Right kidney (tissue), 9 donors: ENCODE results near the gene GNG8.
A peak's percentile ranks its signal among the peaks of the same experiment; 100 is the strongest.

Experiments used
- DNase-seq: peaks from one replicate; pipeline ENCODE4 v3.0.0-alpha.2; 2016
- long read RNA-seq, 8 donors: transcript quantifications; one replicate each; lab custom pipeline, GENCODE V29; 2026

GNG8 gene
- long read RNA-seq, donor 1, result 0 reads
- long read RNA-seq, donor 2, partial matches to known transcripts, result 0 of 1 reads
- long read RNA-seq, donor 2, other reads (novel, unspliced or antisense), result 0 of 1 reads
- long read RNA-seq, donor 3, partial matches to known transcripts, result 0 of 2 reads
- long read RNA-seq, donor 3, other reads (novel, unspliced or antisense), result 0 of 2 reads
- long read RNA-seq, donor 4, partial matches to known transcripts, result 0 of 1 reads
- long read RNA-seq, donor 4, other reads (novel, unspliced or antisense), result 0 of 1 reads
- long read RNA-seq, donor 5, partial matches to known transcripts, result 0 of 1 reads
- long read RNA-seq, donor 5, other reads (novel, unspliced or antisense), result 0 of 1 reads
- long read RNA-seq, donor 6, partial matches to known transcripts, result 0 of 1 reads
- long read RNA-seq, donor 6, other reads (novel, unspliced or antisense), result 0 of 1 reads
- long read RNA-seq, donor 7, partial matches to known transcripts, result 0 of 3 reads
- long read RNA-seq, donor 7, other reads (novel, unspliced or antisense), result 0 of 3 reads
- long read RNA-seq, donor 8, partial matches to known transcripts, result 0 of 3 reads
- long read RNA-seq, donor 8, other reads (novel, unspliced or antisense), result 0 of 3 reads

GRCh38 chr19:46635920-46636761 lies at the start of gene GNG8:
Gene GNG8, minus strand, starts transcription at chr19:46636202. Its CDS starts 1,520 bp downstream, at chr19:46634682.
- no peak for DNase-seq

DNA sequence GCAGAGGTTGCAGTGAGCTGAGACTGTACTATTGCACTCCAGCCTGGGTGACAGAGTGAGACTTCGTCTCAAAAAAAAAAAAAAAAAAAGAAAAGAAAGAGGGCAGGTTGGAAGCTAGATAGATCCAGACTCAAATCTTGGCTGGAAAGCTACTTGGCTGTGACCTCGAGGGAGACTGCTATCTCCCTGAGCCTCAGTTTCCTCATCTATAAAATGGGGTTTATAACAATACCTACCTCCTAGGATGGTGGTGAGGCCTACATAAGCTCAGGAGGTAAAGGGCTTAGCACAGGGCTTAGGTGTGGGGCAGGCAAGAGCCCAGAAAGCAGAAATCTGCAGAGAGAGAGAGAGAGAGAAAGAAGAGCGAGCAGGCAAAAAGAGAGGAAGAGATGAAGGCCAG lies 49.2 kb upstream of the GNG8 start:
- no peak for DNase-seq

DNA sequence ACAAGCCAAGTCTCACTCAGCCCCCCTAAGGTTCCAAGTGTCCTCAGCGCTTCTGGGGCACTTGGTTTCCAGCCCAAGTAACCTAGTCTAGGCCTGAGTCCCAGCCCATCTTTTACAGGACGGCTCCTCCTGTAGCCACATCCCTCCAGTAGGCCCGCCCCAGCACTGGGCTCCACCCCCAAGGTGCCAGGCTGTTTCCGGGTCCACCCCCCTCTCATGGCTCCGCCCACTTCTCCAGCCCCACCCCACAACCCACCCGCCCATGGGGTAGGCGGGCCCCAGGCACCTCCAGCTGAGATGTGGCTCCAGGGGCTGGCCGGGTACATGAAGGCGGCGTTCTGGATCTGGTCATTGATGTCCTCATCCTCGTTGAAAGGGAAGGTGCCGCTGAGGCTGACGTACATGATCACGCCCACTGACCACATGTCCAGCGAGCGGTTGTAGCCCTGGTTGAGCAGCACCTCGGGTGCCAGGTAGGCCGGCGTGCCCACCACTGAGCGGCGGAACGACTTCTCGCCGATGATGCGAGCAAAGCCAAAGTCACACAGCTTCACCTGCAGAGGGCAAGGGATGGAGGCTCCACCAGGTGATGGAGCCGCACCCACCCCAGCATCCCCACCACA lies 42.2 kb upstream of the GNG8 start:
- DNase-seq, result no peak

- DNase-seq, result no peak
Observed at GRCh38 chr19:46674416-46675178, 38.6 kb upstream of the GNG8 start.

- no peak for DNase-seq
Observed at GRCh38 chr19:46670813-46671212, 34.8 kb upstream of the GNG8 start.

- DNase-seq, result no peak
Observed at GRCh38 chr19:46668662-46669061, 32.7 kb upstream of the GNG8 start.

- DNase-seq, result no peak
Observed at GRCh38 chr19:46665072-46665471, 29.1 kb upstream of the GNG8 start.

DNA sequence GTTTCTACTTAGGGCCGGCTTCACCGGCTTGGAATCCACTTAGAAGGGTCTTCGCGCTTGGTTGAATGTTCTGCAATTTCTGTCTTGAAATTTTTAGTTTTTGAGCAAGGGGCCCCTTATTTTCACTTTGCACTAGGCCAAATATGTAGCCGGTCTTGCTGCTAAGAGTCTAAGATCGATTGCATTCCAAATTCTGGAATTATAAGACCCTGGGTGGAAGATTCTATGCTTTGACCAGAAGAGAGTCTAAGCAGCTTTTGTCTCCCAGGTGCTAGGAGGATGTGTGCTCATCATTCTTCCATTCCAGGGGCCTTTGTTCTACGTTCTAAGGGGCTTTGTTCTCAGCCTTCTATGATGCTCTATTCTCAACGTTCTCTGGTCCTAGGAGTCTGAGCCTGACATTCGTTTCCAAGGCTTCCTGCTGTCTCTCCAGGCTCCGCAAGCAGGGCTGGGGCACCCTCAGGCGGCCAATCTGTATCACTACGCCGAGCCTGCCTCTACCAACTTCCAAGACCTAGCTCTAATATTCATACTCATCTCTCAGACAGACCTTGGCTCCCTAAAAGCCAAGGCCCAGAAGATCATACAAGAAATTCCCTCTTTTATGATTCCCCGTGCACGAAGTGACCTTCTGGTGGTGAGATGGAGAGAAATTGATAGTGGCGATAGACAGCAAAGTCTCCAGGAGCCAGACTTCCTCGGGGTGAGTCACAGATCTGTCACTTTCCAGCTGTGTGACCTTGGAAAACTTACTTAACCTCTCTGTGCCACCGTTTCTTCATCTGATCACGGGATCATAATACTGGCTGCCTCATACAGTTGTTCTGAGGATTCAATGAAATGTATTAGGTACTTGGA lies 26.0 kb upstream of the GNG8 start:
- DNase-seq, result peak; percentile 57

DNA sequence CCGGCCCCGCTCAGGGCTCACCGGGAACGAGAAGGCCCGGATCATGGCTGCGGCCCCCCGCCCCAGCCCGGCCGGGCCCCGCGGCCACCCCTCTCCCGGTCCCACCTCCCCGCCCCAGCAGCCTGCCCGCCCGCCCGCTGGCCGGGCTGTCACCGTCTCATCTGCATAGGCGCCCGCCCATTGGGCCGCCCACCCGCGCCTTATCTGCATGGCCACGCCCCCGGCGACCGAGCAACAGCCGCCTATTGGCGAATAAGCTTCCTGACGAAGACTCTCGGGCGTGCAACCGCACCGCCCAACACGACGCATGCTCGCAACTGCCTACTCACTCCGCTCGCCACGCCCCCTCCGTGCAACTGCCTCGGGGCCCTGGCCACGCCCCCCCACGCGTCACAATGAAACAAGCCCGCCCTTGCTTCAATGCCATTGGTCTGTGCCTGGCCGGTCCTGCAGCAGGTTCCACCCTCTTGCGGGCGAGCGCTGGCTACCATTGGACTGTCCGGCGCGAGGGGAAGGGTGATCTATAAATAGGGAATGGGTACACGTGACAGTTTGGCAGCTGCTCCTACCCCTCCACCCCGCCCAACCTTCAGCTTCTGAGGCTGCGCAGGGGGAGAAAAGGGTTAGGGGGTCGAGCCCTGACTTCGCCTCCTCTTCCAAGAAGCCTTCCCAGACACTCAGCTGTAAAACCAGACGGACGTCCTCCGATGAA lies 25.2 kb upstream of the GNG8 start, which contains the start of gene DACT3:
Gene DACT3 (minus strand): TSS at position 163 of the 712 bp plus-strand sequence. CDS start 118 bp downstream, at position 45.
- peak; percentile 95 for DNase-seq

GRCh38 chr19:46660551-46661019 lies 24.6 kb upstream of the GNG8 start:
- DNase-seq, result peak; percentile 80

GRCh38 chr19:46660008-46660517 lies 24.1 kb upstream of the GNG8 start:
- DNase-seq, result no peak

- DNase-seq, result peak; percentile 77
Observed at GRCh38 chr19:46659151-46660007, 23.4 kb upstream of the GNG8 start.

GRCh38 chr19:46656541-46656940 lies 20.5 kb upstream of the GNG8 start:
- DNase-seq, result no peak

DNA sequence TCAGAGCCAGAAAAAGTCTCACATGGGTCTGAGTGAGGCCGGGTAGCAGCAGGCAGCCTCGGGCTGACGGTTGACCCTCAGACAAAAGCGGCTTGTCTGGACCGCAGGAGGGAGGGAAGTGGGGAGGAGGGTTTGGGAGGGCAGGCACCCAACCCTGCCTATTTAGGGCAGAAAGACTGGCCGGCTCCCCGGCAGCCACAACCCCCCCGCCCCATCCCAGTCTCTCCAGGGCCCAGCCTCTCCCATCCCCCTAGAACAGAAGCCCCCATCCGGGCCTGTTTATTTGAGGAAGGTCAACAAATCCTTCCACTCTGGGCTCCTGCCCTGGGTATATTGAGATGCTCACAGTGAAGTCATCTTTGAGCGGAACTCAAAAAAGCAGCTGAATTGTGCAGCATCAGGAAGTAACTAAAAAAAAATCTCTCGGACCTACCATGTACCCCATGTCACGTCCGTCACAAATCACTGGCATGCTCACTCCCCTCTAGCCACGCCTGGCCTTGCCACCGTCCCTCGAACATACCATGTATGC lies 18.7 kb upstream of the GNG8 start:
- no peak for DNase-seq

DNA sequence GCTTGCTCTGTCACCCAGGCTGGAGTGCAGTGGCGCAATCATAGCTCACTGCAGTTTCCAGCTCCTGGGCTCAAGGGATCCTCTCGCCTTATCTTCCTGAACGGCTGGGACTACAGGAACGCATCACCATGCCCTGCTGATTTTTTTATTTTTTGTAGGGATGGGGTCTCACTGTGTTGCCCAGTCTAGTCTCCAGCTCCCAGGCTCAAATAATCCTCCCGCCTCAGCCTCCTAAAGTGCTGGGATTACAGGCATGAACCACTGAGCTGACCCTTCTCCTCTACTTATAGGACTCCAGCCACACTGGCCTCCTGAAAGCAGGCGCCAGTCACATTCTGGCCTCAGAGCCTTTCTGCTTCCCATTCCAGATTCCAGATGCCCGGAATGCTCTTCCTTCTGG lies 14.4 kb upstream of the GNG8 start:
- DNase-seq, result no peak

- DNase-seq, result no peak
Observed at GRCh38 chr19:46648961-46649960, 13.3 kb upstream of the GNG8 start.
